Fibroblast of skin of scalp (primary cell): ENCODE results near the gene TAAR9. TPM values are rescaled to one million over a fixed set of nuclear protein-coding genes. Genes with fewer than 3 reads are reported as not detected.

Source experiments
- DNase-seq: peaks from one replicate; pipeline ENCODE4 v3.0.0-alpha.2; 2013
- polyA plus RNA-seq, 2 experiments: library from polyadenylated mRNA; unstranded; fragments of 120-200 nt; gene quantifications; one replicate each; pipeline ENCODE4 v1.2.1, GENCODE V29; 2013; ENCODE audit not compliant: insufficient read length in 2 of 2

Gene TAAR9
- polyA plus RNA-seq (2013, experiment 1 of 2; ENCODE audit: insufficient read length): not detected
- not detected for polyA plus RNA-seq (2013, experiment 2 of 2; ENCODE audit: insufficient read length)

- no peak for DNase-seq
Observed at GRCh38 chr6:132537977-132538376, at the start of gene TAAR9. Gene TAAR9 (plus strand): TSS chr6:132538277. CDS start chr6:132538290, 13 bp downstream.

- DNase-seq: no peak
Observed at GRCh38 chr6:132489376-132489775, 48.7 kb upstream of the TAAR9 start.

GRCh38 chr6:132490024-132490423 is 48.1 kb upstream of the TAAR9 start:
- no peak for DNase-seq

- DNase-seq: no peak
Observed at GRCh38 chr6:132490478-132491204, 47.4 kb upstream of the TAAR9 start.

GRCh38 chr6:132491303-132491702 is 46.8 kb upstream of the TAAR9 start:
- peak; percentile 55 for DNase-seq

GRCh38 chr6:132491881-132492280 is 46.2 kb upstream of the TAAR9 start:
- DNase-seq: no peak

GRCh38 chr6:132494954-132495353 is 43.1 kb upstream of the TAAR9 start:
- no peak for DNase-seq

- no peak for DNase-seq
Observed at GRCh38 chr6:132495604-132496079, 42.4 kb upstream of the TAAR9 start.

GRCh38 chr6:132496519-132497180 is 41.4 kb upstream of the TAAR9 start:
- no peak for DNase-seq

- DNase-seq: no peak
Observed at GRCh38 chr6:132498638-132499037, 39.4 kb upstream of the TAAR9 start.

GRCh38 chr6:132499757-132500156 is 38.3 kb upstream of the TAAR9 start:
- no peak for DNase-seq

- no peak for DNase-seq
Observed at GRCh38 chr6:132504757-132505156, 33.3 kb upstream of the TAAR9 start.

GRCh38 chr6:132505158-132505557 is 32.9 kb upstream of the TAAR9 start:
- DNase-seq: no peak

- no peak for DNase-seq
Observed at GRCh38 chr6:132506461-132506860, 31.6 kb upstream of the TAAR9 start.

GRCh38 chr6:132506869-132507808 is 30.9 kb upstream of the TAAR9 start:
- DNase-seq: no peak

GRCh38 chr6:132511210-132511830 is 26.8 kb upstream of the TAAR9 start:
- DNase-seq: no peak

GRCh38 chr6:132511831-132512220 is 26.3 kb upstream of the TAAR9 start:
- no peak for DNase-seq

- no peak for DNase-seq
Observed at GRCh38 chr6:132512342-132512637, 25.8 kb upstream of the TAAR9 start.

GRCh38 chr6:132512638-132513632 is 25.1 kb upstream of the TAAR9 start, which contains the start of gene STX7:
Gene STX7 (minus strand): TSS chr6:132513116. CDS start chr6:132503530, 9,586 bp downstream.
- DNase-seq: peak; percentile 88

GRCh38 chr6:132513831-132514545 is 24.1 kb upstream of the TAAR9 start:
- DNase-seq: no peak
